MCF 10A (cell line): ENCODE data around the gene CCDC201. TPM values are rescaled to one million over a fixed set of nuclear protein-coding genes. Genes with fewer than 3 reads are reported as not detected.
A peak's percentile ranks its signal among the peaks of the same experiment; 100 is the strongest.

Experiments used
- BruUV-seq: library from RNA; stranded (reverse); fragments of 400-500 nt; replicated peaks from 2 replicates; lab custom pipeline; 2021; lab: Mats Ljungman, UMichigan
- CTCF ChIA-PET: fragments of 300-600 bp; sonication (Branson Sonifier 250); formaldehyde crosslinking; extraction: SDS; loops from one replicate; lab custom pipeline; 2021; ENCODE audit warnings: antibody characterized with exemption, inconsistent platforms; lab: Yijun Ruan, JAX
- POLR2A ChIA-PET: fragments of 300-600, 350-650 bp; sonication (Branson Sonifier 250); formaldehyde crosslinking; extraction: SDS; loops from one replicate; lab custom pipeline; 2020; ENCODE audit warnings: antibody characterized with exemption, inconsistent platforms; lab: Yijun Ruan, JAX
- DNase-seq: peaks from one replicate; pipeline ENCODE4 v3.0.0-alpha.2; 2018; ENCODE audit not compliant: unreplicated experiment
- H3K27ac Mint-ChIP-seq: one replicate; pipeline ENCODE4 v1.8.0; 2022; ENCODE audit warnings: mild to moderate bottlenecking, low read depth, mixed read lengths; ENCODE audit not compliant: unreplicated experiment
- H3K27me3 Mint-ChIP-seq: one replicate; pipeline ENCODE4 v1.8.0; 2022; ENCODE audit warnings: mixed read lengths; ENCODE audit not compliant: insufficient read depth, unreplicated experiment
- H3K36me3 Mint-ChIP-seq: one replicate; pipeline ENCODE4 v1.8.0; 2022; ENCODE audit warnings: mild to moderate bottlenecking, moderate library complexity, mixed read lengths; ENCODE audit not compliant: insufficient read depth, unreplicated experiment
- H3K4me1 Mint-ChIP-seq: one replicate; pipeline ENCODE4 v1.8.0; 2022; ENCODE audit warnings: mixed read lengths; ENCODE audit not compliant: insufficient read depth, unreplicated experiment
- H3K4me3 Mint-ChIP-seq: one replicate; pipeline ENCODE4 v1.8.0; 2022; ENCODE audit warnings: mild to moderate bottlenecking, moderate library complexity, mixed read lengths; ENCODE audit not compliant: unreplicated experiment
- H3K9me3 Mint-ChIP-seq: one replicate; pipeline ENCODE4 v1.8.0; 2022; ENCODE audit warnings: mixed read lengths; ENCODE audit not compliant: unreplicated experiment
- CTCF ChIP-seq: fragments of 200-600 bp; IDR thresholded peaks from one replicate; pipeline ENCODE4 v1.8.0; 2022; ENCODE audit warnings: antibody characterized with exemption, mild to moderate bottlenecking; ENCODE audit not compliant: unreplicated experiment
- intact Hi-C: fragments of 100-400 bp; cut with micrococcal nuclease; formaldehyde crosslinking; loops from 2 replicates; pipeline ENCODE4 v1.14.1; 2022
- total RNA-seq: library from RNA; stranded (reverse); gene quantifications from 2 replicates; pipeline ENCODE4 v1.2.3, GENCODE V29; 2022

Gene CCDC201
- total RNA-seq, 1 experiment from 2014 or later = not detected

- H3K36me3 Mint-ChIP-seq = peaks cover 6% of the 10 kb centered on the region
- no TSS peak for BruUV-seq
- no peaks in the 10 kb centered on the region for H3K9me3 Mint-ChIP-seq
- H3K27me3 Mint-ChIP-seq = no peaks in the 10 kb centered on the region
- DNase-seq = peak; percentile 43
- H3K4me1 Mint-ChIP-seq = peaks cover 45% of the 10 kb centered on the region
- POLR2A ChIA-PET = interaction anchor here (0.6 kb wide), 2 partner anchors 352 to 1022 kb away, joined by 3 read pairs; no protein-coding TSS in a partner anchor
- H3K27ac Mint-ChIP-seq = no peak within 1 kb of the TSS
- TF ChIP-seq CTCF = no peak
- peak within 1 kb of the TSS; percentile 74 for H3K4me3 Mint-ChIP-seq
- intact Hi-C loops = loop anchor here (5.0 to 10.0 kb wide), 6 partner anchors 48 to 1182 kb away; partner anchors contain the start of gene CCDC201
- CTCF ChIA-PET = interaction anchor here (0.6 to 11.5 kb wide), 11 partner anchors 15 to 1284 kb away, joined by 3 to 191 read pairs (median 3); no protein-coding TSS in a partner anchor
Measured at GRCh38 chr7:45920502-45921380, 47.9 kb upstream of the CCDC201 start, which contains the start of gene IGFBP3. TSS of gene IGFBP3 (minus strand) at chr7:45921272. CDS start at chr7:45921140, 132 bp downstream.

GRCh38 chr7:45919993-45920459 lies 47.1 kb upstream of the CCDC201 start:
- ChIA-PET CTCF (interaction anchor here (0.6 to 11.5 kb wide), 9 partner anchors 12 to 1284 kb away, joined by 3 to 191 read pairs (median 3); no protein-coding TSS in a partner anchor), POLR2A (interaction anchor here (1.2 kb wide), 1 partner anchor 38 kb away, joined by 5 read pairs; no protein-coding TSS in a partner anchor)
- no peaks in the 10 kb centered on the region for H3K9me3 Mint-ChIP-seq
- no peak for TF ChIP-seq CTCF
- peaks cover 44% of the 10 kb centered on the region for H3K4me1 Mint-ChIP-seq
- H3K4me3 Mint-ChIP-seq = peak overlapping the region; percentile 74
- no peaks in the 10 kb centered on the region for H3K27me3 Mint-ChIP-seq
- peaks cover 6% of the 10 kb centered on the region for H3K36me3 Mint-ChIP-seq
- H3K27ac Mint-ChIP-seq = no peak overlapping the region
- intact Hi-C loops = loop anchor here (5.0 to 10.0 kb wide), 6 partner anchors 48 to 1182 kb away; partner anchors contain the start of gene CCDC201
- DNase-seq = no peak
- BruUV-seq = TSS peak; percentile 49

- Mint-ChIP-seq H3K36me3 (peaks cover 10% of the 10 kb centered on the region), H3K4me1 (peaks cover 41% of the 10 kb centered on the region), H3K9me3 (no peaks in the 10 kb centered on the region), H3K27me3 (no peaks in the 10 kb centered on the region), H3K4me3 (peak overlapping the region; percentile 74), H3K27ac (no peak overlapping the region)
- ChIA-PET POLR2A (interaction anchor here (1.2 kb wide), 1 partner anchor 37 kb away, joined by 5 read pairs; no protein-coding TSS in a partner anchor), CTCF (interaction anchor here (0.6 to 11.5 kb wide), 17 partner anchors 11 to 1334 kb away, joined by 3 to 191 read pairs (median 4); no protein-coding TSS in a partner anchor)
- no peak for TF ChIP-seq CTCF
- intact Hi-C loops = no loop called here
- no TSS peak for BruUV-seq
- no peak for DNase-seq
Measured at GRCh38 chr7:45919231-45919784, 46.4 kb upstream of the CCDC201 start.
